NCI-H226 (cell line): Measurements from ENCODE around the gene PLPP4.
"Not testable (repeated sequence)": the region's sequence is repeated elsewhere in the genome, so short reads cannot be mapped to it uniquely, and the experiment has no call there.

Experiments used
- DNase-seq: peaks from one replicate; pipeline ENCODE4 v3.0.0-alpha.2; 2015

PLPP4 gene

DNA sequence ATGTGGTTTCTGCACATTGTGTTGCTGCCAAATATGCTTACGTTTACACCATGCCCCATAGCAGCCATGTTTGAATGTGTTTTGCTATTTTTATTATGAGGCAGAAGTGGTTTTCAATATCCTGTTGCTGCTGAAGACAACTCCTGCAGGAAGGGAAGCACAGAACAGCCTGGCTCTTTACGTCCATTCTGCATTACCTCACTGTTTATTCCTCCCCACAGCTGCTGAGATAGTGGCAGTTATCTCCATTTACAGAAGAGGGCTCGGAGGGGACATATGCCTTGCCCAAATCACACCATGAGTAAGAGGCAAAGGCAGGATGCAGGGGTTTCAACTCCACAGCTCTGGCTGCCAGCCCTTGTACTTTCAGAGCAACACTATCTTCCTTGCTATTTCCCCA, 35.3 kb downstream of the PLPP4 start:
- DNase-seq: peak; percentile 34

- DNase-seq: no peak
These were observed 36.6 kb downstream of the PLPP4 start for GRCh38 chr10:120493411-120494312.

GRCh38 chr10:120494313-120494710, 37.3 kb downstream of the PLPP4 start:
- DNase-seq: no peak

DNA sequence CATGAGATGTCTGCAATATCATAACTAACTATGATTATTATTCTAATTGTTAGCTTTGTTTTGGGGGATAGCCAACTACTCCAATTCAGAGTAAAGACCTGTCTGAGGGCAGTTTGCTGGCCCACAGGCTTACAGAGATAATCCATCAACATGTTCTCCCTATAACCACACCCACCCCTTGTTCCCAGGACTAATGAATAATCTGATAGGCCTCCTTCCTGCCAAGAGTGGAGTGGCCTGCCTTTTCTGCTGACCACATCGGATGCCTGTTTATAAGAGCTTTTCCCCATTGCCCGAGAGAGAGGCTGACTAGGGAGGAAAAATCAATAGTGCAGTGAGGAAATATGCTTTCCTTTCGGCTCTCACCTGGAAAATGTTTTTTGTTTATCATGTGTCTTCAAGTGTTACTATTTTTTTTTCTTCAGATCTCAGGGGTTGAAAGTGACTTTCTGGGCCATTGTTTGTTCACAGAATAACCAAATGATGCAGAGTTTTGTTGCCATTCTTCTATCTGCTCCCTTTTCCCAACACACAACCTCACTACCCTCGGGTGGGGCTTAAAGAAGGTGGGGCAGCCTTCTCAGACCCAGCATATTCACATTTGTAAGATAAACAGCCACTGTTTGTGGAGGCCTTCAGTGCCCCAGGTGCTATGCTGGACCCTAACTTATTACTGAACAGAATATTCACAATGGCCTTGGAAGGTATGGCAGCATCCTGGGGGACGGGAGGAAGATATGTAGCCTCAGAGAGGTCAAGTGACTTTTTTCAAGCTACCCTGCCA, 38.4 kb downstream of the PLPP4 start:
- no peak for DNase-seq

GRCh38 chr10:120499883-120500282, 42.9 kb downstream of the PLPP4 start:
- DNase-seq: no peak

DNA sequence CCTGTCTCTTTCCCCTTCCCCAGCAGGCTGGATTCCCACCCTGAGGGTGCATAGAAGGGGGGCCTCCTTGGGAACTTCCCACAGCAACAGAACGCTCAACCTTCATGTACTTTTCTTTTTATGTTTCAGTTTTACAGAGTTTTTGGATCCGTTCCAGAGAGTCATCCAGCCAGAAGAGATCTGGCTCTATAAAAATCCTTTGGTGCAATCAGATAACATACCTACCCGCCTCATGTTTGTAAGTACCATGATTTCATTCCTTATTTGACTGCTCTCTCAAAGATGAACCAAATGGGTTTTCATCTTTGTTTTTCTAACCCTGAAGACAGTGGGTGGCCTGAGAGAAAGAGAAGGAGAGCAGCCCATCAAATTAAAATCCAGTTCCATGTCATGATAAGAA, 46.7 kb downstream of the PLPP4 start:
- no peak for DNase-seq

DNA sequence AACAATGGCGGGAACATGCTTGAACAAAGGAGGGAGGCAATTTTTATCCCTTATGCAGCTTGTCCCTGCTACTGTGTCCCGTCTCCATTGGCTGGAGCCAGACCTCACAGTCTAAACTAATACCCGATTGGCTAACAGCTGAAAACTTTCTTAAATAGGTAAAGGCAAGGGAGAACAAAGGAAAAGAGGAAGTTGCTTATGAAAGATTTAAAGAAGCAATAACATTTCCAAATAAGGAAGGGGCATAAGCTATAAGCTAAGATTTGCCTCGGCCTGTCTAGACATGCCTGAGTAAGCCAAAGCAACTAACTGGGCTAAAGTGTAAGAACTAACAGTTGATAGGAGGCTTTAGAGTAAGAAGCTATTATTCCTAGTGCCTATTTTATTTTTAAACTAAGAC, 47.2 kb downstream of the PLPP4 start:
- DNase-seq: not testable (repeated sequence)

DNA sequence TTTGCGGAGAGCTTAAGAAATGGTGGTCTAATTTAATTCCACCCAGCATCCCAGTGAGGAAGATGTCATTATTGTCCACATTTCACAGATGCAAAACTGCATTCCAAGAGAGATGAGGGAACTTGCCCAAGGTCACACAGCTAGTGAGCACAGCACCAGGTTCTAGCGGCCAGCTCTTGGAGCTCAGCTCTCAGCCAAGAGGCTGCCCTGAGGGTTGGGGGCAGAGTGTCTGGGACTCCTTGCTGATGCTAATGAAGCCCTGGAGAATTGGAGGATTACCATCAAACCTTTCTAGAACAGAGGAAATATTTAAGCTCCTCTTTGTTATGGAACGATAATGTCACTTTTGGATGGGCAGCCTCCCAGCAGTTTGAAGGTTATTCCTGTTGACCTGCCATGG, 48.0 kb downstream of the PLPP4 start:
- no peak for DNase-seq

- DNase-seq: no peak
These were observed 48.8 kb downstream of the PLPP4 start for GRCh38 chr10:120505866-120506265.

GRCh38 chr10:120506674-120507073, 49.6 kb downstream of the PLPP4 start:
- peak; percentile 60 for DNase-seq

- DNase-seq: no peak
These were observed 50.1 kb downstream of the PLPP4 start for GRCh38 chr10:120507175-120507574.

GRCh38 chr10:120507651-120508050, 50.6 kb downstream of the PLPP4 start:
- no peak for DNase-seq

- DNase-seq: peak; percentile 88
These were observed 51.4 kb downstream of the PLPP4 start for GRCh38 chr10:120508393-120508792.

GRCh38 chr10:120508966-120509365, 51.9 kb downstream of the PLPP4 start:
- peak; percentile 1 for DNase-seq

DNA sequence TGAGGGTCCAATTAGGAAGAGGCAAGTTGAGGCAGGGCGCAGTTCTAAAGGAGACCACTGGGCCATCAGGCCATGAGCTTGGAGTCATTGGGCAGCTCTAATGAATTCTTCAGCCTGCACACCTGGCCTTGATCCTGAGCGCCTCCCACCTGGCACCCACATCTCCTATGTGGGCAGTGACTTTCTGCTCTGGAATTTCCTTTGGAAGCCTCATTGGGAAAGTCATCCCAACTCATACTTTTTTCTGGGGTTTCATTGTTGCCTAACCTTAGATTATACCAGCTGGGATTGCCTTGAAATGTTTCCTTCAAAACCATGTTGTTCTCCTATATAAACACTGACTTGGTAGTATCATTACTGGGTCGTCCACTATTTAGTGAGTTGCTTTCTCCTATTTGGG, 54.1 kb downstream of the PLPP4 start:
- peak; percentile 80 for DNase-seq

- DNase-seq: no peak
These were observed 56.3 kb downstream of the PLPP4 start for GRCh38 chr10:120513307-120513796.

- DNase-seq: peak; percentile 10
These were observed 57.1 kb downstream of the PLPP4 start for GRCh38 chr10:120514035-120514620.

DNA sequence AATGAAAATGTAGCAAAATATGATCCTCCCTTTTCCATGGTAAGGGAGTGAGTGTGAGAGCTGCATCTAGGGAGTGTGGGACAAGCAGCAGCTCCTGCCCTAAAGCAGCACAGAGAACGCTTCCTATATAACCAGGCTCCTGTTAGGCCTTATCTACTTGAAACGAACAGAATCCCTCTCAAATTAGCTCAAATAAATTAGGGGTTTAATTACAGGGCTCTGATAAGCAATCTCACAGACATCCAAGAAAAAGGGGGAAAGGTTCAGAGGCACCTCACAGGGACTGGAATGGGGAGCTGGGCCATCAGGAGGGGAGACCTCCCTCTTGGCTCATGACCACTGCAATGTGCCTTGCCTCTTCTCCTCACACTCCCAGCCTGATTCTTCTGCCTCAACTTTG, 57.9 kb downstream of the PLPP4 start:
- no peak for DNase-seq

GRCh38 chr10:120515741-120516140, 58.7 kb downstream of the PLPP4 start:
- no peak for DNase-seq

DNA sequence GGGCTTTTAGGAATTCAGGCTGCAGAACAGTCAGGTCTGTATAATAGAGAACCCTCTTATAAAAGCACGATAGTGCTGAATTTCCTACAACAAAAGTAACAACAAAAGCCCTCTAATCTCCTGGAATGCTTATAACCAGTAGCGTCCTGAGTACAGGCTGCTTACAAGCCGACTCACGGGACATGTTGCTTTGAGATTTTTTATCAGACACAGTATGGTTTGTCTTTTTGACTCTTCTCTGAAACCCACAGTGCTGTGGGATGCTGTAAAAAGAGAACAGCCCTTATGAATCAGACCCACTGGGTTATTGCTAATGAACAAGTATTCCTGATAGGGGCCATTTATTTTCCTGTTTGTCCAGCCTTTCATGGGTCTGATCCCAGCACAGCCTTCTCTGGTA, 59.4 kb downstream of the PLPP4 start:
- no peak for DNase-seq

- no peak for DNase-seq
These were observed 60.2 kb downstream of the PLPP4 start for GRCh38 chr10:120517196-120517595.

DNA sequence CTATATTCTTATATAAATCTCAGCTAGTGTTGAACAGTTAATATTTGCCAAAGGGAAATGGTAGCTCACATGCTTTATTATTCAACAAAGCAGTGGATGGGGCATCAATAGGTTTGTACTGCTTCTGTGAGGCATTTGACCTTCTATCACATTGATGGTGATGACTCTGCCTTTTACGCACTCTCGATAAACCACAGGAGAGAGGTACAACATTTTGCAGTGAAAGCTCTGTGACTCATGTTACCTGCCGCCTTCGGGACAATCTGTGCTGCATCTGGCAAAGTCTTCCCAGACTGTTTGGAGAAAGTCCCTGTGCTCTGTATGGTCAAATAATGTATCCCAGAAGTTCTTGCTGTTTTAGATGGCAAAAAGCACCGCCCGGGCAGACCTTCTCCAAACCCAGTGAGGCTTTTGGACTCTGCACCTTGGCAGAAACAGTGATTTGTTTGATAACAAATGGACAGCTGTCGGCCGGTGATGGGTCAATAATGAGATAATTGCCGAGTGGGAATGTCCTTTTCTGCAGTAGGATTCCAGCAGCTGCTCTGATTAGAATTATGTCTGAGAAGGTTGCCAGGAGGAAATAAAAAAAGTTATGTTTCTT, 61.0 kb downstream of the PLPP4 start:
- DNase-seq: no peak

- no peak for DNase-seq
These were observed 64.9 kb downstream of the PLPP4 start for GRCh38 chr10:120521880-120522279.
